ENCODE data around the gene FOXP3. TPM values are rescaled to one million over a fixed set of nuclear protein-coding genes. Genes with fewer than 3 reads are reported as not detected.

FOXP3 gene
- total RNA-seq, 1 experiment from 2014 or later = 0.26 TPM

DNA sequence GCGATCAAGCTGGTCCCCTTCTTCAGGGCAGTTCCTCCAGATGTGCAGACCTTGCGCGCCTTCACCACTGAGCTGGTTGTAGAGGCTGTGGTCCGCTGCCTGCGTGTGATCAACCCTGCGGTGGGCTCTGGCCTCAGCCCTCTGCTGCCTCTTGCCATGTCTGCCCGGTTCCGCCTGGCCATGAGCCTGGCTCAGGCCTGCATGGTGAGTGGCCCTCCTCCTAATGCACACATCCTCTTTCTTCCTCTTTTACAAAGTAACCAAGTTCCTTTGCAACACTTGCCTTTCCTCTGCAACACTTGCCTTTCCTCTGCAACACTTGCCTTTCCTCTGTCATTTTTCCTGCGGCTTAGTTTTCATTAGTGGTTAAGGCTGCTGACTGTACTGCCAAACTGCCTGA is 27.4 kb downstream of the FOXP3 start:
- intact Hi-C loops (cut with micrococcal nuclease; ENCODE audit: unreplicated experiment) = no loop called here
- Mint-ChIP-seq H3K9me3 (ENCODE audit: low read depth, unreplicated experiment) (no peaks in the 10 kb centered on the region), H3K36me3 (ENCODE audit: insufficient read depth, unreplicated experiment) (peaks cover 25% of the 10 kb centered on the region), H3K27ac (ENCODE audit: unreplicated experiment) (no peak overlapping the region), H3K27me3 (ENCODE audit: unreplicated experiment) (no peaks in the 10 kb centered on the region), H3K4me1 (ENCODE audit: low read depth, unreplicated experiment) (no peaks in the 10 kb centered on the region), H3K4me3 (ENCODE audit: low read depth, unreplicated experiment) (peak overlapping the region; percentile 7)
- TF ChIP-seq, protein P1, sequence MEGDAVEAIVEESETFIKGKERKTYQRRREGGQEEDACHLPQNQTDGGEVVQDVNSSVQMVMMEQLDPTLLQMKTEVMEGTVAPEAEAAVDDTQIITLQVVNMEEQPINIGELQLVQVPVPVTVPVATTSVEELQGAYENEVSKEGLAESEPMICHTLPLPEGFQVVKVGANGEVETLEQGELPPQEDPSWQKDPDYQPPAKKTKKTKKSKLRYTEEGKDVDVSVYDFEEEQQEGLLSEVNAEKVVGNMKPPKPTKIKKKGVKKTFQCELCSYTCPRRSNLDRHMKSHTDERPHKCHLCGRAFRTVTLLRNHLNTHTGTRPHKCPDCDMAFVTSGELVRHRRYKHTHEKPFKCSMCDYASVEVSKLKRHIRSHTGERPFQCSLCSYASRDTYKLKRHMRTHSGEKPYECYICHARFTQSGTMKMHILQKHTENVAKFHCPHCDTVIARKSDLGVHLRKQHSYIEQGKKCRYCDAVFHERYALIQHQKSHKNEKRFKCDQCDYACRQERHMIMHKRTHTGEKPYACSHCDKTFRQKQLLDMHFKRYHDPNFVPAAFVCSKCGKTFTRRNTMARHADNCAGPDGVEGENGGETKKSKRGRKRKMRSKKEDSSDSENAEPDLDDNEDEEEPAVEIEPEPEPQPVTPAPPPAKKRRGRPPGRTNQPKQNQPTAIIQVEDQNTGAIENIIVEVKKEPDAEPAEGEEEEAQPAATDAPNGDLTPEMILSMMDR (IDR thresholded peaks at IDR 0.05; ENCODE audit: unreplicated experiment) = no peak
- no peak for DNase-seq
- CTCF ChIA-PET = no interaction called here
- no TSS peak for BruUV-seq (replicated peaks)

GRCh38 chrX:49233887-49234555 is 30.5 kb downstream of the FOXP3 start:
- Mint-ChIP-seq H3K36me3 (ENCODE audit: insufficient read depth, unreplicated experiment) (peaks cover 25% of the 10 kb centered on the region), H3K9me3 (ENCODE audit: low read depth, unreplicated experiment) (no peaks in the 10 kb centered on the region), H3K4me1 (ENCODE audit: low read depth, unreplicated experiment) (no peaks in the 10 kb centered on the region), H3K27me3 (ENCODE audit: unreplicated experiment) (no peaks in the 10 kb centered on the region), H3K4me3 (ENCODE audit: low read depth, unreplicated experiment) (no peak overlapping the region), H3K27ac (ENCODE audit: unreplicated experiment) (no peak overlapping the region)
- BruUV-seq (replicated peaks) = no TSS peak
- DNase-seq = no peak
- intact Hi-C loops (cut with micrococcal nuclease; ENCODE audit: unreplicated experiment) = no loop called here
- TF ChIP-seq, protein P1 (IDR thresholded peaks at IDR 0.05; ENCODE audit: unreplicated experiment) = no peak
- CTCF ChIA-PET = interaction anchor here (0.7 kb wide), 1 partner anchor 1192 kb away, joined by 4 read pairs; no protein-coding TSS in a partner anchor

GRCh38 chrX:49233176-49233575 is 31.3 kb downstream of the FOXP3 start, which contains the start of gene CACNA1F:
Gene CACNA1F (minus strand): TSS chrX:49233340. CDS start chrX:49233309, 31 bp downstream.
- H3K27me3 Mint-ChIP-seq (ENCODE audit: unreplicated experiment) = no peaks in the 10 kb centered on the region
- no peaks in the 10 kb centered on the region for H3K9me3 Mint-ChIP-seq (ENCODE audit: low read depth, unreplicated experiment)
- intact Hi-C loops (cut with micrococcal nuclease; ENCODE audit: unreplicated experiment) = no loop called here
- no peak for DNase-seq
- TF ChIP-seq, protein P1 (IDR thresholded peaks at IDR 0.05; ENCODE audit: unreplicated experiment) = no peak
- no peak within 1 kb of the TSS for H3K4me3 Mint-ChIP-seq (ENCODE audit: low read depth, unreplicated experiment)
- no peaks in the 10 kb centered on the region for H3K4me1 Mint-ChIP-seq (ENCODE audit: low read depth, unreplicated experiment)
- CTCF ChIA-PET = no interaction called here
- BruUV-seq (replicated peaks) = no TSS peak
- no peak within 1 kb of the TSS for H3K27ac Mint-ChIP-seq (ENCODE audit: unreplicated experiment)
- H3K36me3 Mint-ChIP-seq (ENCODE audit: insufficient read depth, unreplicated experiment) = peaks cover 25% of the 10 kb centered on the region

DNA sequence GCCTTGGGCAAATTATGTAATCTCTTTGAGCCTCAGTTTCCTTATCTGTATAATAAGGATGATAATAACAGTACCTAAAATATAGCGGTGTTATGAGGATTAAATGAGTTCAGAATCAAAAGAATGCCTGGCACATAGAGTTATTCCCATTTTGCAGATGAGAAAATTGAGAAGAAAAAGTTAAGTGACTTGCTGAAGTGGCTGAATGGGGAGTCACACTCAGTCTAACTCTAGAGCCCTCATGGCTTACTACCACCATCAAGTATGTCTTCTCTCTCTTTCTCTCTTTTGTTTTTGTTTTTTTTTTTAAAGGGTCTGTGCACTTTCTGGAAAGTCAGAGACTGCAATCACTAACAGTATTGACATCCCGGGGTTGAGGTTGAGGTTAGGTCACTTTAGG is 32.0 kb downstream of the FOXP3 start:
- TF ChIP-seq, protein P1 (IDR thresholded peaks at IDR 0.05; ENCODE audit: unreplicated experiment) = no peak
- no peak for DNase-seq
- no peaks in the 10 kb centered on the region for H3K27me3 Mint-ChIP-seq (ENCODE audit: unreplicated experiment)
- peaks cover 25% of the 10 kb centered on the region for H3K36me3 Mint-ChIP-seq (ENCODE audit: insufficient read depth, unreplicated experiment)
- intact Hi-C loops (cut with micrococcal nuclease; ENCODE audit: unreplicated experiment) = no loop called here
- no peaks in the 10 kb centered on the region for H3K9me3 Mint-ChIP-seq (ENCODE audit: low read depth, unreplicated experiment)
- BruUV-seq (replicated peaks) = no TSS peak
- CTCF ChIA-PET = no interaction called here
- no peak overlapping the region for H3K4me3 Mint-ChIP-seq (ENCODE audit: low read depth, unreplicated experiment)
- no peaks in the 10 kb centered on the region for H3K4me1 Mint-ChIP-seq (ENCODE audit: low read depth, unreplicated experiment)
- no peak overlapping the region for H3K27ac Mint-ChIP-seq (ENCODE audit: unreplicated experiment)

Data from Calu3 (cell line).